ENCODE data around the gene OR5V1.

Gene OR5V1

GRCh38 chr6:29319931-29320330, 48.7 kb downstream of the OR5V1 start:
- H3K4me3 ChIP-seq (ENCODE audit: low read depth, low read length) = no peak overlapping the region
- no peak for DNase-seq (ENCODE audit: low read depth)
- no peak for TF ChIP-seq CTCF (IDR thresholded peaks at IDR 0.05; ENCODE audit: low read depth, low read length, missing control alignments)

Measured in GM12864 (cell line).